MCF 10A (cell line): ENCODE data around the gene KDM4C. TPM values are rescaled to one million over a fixed set of nuclear protein-coding genes. Genes with fewer than 3 reads are reported as not detected.

Experiments used
- BruUV-seq: library from RNA; stranded (reverse); fragments of 400-500 nt; replicated peaks from 2 replicates; lab custom pipeline; 2021; lab: Mats Ljungman, UMichigan
- CTCF ChIA-PET: fragments of 300-600 bp; sonication (Branson Sonifier 250); formaldehyde crosslinking; extraction: SDS; loops from one replicate; lab custom pipeline; 2021; ENCODE audit warnings: antibody characterized with exemption, inconsistent platforms; lab: Yijun Ruan, JAX
- POLR2A ChIA-PET: fragments of 300-600, 350-650 bp; sonication (Branson Sonifier 250); formaldehyde crosslinking; extraction: SDS; loops from one replicate; lab custom pipeline; 2020; ENCODE audit warnings: antibody characterized with exemption, inconsistent platforms; lab: Yijun Ruan, JAX
- DNase-seq: peaks from one replicate; pipeline ENCODE4 v3.0.0-alpha.2; 2018; ENCODE audit not compliant: unreplicated experiment
- H3K27ac Mint-ChIP-seq: one replicate; pipeline ENCODE4 v1.8.0; 2022; ENCODE audit warnings: mild to moderate bottlenecking, low read depth, mixed read lengths; ENCODE audit not compliant: unreplicated experiment
- H3K27me3 Mint-ChIP-seq: one replicate; pipeline ENCODE4 v1.8.0; 2022; ENCODE audit warnings: mixed read lengths; ENCODE audit not compliant: insufficient read depth, unreplicated experiment
- H3K36me3 Mint-ChIP-seq: one replicate; pipeline ENCODE4 v1.8.0; 2022; ENCODE audit warnings: mild to moderate bottlenecking, moderate library complexity, mixed read lengths; ENCODE audit not compliant: insufficient read depth, unreplicated experiment
- H3K4me1 Mint-ChIP-seq: one replicate; pipeline ENCODE4 v1.8.0; 2022; ENCODE audit warnings: mixed read lengths; ENCODE audit not compliant: insufficient read depth, unreplicated experiment
- H3K4me3 Mint-ChIP-seq: one replicate; pipeline ENCODE4 v1.8.0; 2022; ENCODE audit warnings: mild to moderate bottlenecking, moderate library complexity, mixed read lengths; ENCODE audit not compliant: unreplicated experiment
- H3K9me3 Mint-ChIP-seq: one replicate; pipeline ENCODE4 v1.8.0; 2022; ENCODE audit warnings: mixed read lengths; ENCODE audit not compliant: unreplicated experiment
- intact Hi-C: fragments of 100-400 bp; cut with micrococcal nuclease; formaldehyde crosslinking; loops from 2 replicates; pipeline ENCODE4 v1.14.1; 2022
- total RNA-seq: library from RNA; stranded (reverse); gene quantifications from 2 replicates; pipeline ENCODE4 v1.2.3, GENCODE V29; 2022
- TF ChIP-seq, protein P1 (sequence below): fragments of 200-600 bp; IDR thresholded peaks from one replicate; pipeline ENCODE4 v1.8.0; 2022; ENCODE audit warnings: antibody characterized with exemption, mild to moderate bottlenecking; ENCODE audit not compliant: unreplicated experiment

The KDM4C gene
- total RNA-seq, 1 experiment from 2014 or later = 29.5 TPM

DNA sequence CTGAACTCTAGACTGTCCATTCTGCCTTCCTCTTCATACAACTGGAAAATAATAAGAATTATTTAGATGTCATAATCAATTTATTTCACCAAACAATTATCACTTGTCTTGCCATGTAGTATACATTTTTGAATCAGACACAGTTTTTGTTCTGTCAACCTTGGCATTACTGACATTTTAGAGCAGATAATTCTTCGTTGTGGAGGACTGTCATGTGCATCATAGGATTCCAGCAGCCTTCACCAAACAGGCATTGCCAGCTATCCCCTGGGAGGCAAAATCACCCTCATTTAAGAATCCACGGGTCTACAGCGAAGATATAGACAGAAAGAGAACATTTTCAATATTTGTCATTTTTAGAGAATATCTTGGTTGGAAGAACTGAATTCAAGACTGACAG, 293.9 kb downstream of the KDM4C start:
- Mint-ChIP-seq H3K4me1 (peaks cover 6% of the 10 kb centered on the region), H3K27ac (no peak overlapping the region), H3K9me3 (no peaks in the 10 kb centered on the region), H3K4me3 (no peak overlapping the region), H3K27me3 (no peaks in the 10 kb centered on the region), H3K36me3 (peaks cover 18% of the 10 kb centered on the region)
- no TSS peak for BruUV-seq
- ChIA-PET POLR2A (interaction anchor here (0.6 kb wide), 1 partner anchor 107 kb away, joined by 4 read pairs; no protein-coding TSS in a partner anchor), CTCF (interaction anchor here (0.9 to 3.6 kb wide), 11 partner anchors 11 to 493 kb away, joined by 3 to 34 read pairs (median 7); no protein-coding TSS in a partner anchor)
- TF ChIP-seq, protein P1, sequence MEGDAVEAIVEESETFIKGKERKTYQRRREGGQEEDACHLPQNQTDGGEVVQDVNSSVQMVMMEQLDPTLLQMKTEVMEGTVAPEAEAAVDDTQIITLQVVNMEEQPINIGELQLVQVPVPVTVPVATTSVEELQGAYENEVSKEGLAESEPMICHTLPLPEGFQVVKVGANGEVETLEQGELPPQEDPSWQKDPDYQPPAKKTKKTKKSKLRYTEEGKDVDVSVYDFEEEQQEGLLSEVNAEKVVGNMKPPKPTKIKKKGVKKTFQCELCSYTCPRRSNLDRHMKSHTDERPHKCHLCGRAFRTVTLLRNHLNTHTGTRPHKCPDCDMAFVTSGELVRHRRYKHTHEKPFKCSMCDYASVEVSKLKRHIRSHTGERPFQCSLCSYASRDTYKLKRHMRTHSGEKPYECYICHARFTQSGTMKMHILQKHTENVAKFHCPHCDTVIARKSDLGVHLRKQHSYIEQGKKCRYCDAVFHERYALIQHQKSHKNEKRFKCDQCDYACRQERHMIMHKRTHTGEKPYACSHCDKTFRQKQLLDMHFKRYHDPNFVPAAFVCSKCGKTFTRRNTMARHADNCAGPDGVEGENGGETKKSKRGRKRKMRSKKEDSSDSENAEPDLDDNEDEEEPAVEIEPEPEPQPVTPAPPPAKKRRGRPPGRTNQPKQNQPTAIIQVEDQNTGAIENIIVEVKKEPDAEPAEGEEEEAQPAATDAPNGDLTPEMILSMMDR = no peak
- DNase-seq = no peak
- intact Hi-C loops = loop anchor here (1.0 to 5.0 kb wide), 3 partner anchors 143 to 485 kb away; no protein-coding TSS in a partner anchor

GRCh38 chr9:7053903-7054302, 296.1 kb downstream of the KDM4C start:
- ChIA-PET POLR2A (interaction anchor here (1.0 kb wide), 1 partner anchor 15 kb away, joined by 3 read pairs; no protein-coding TSS in a partner anchor), CTCF (interaction anchor here (1.1 to 3.6 kb wide), 11 partner anchors 9 to 349 kb away, joined by 3 to 34 read pairs (median 7); no protein-coding TSS in a partner anchor)
- Mint-ChIP-seq H3K27me3 (no peaks in the 10 kb centered on the region), H3K4me3 (no peak overlapping the region), H3K4me1 (peaks cover 6% of the 10 kb centered on the region), H3K9me3 (no peaks in the 10 kb centered on the region), H3K36me3 (peaks cover 14% of the 10 kb centered on the region), H3K27ac (no peak overlapping the region)
- DNase-seq = no peak
- intact Hi-C loops = loop anchor here (5.0 kb wide), 1 partner anchor 348 kb away; no protein-coding TSS in a partner anchor
- TF ChIP-seq, protein P1 = no peak
- no TSS peak for BruUV-seq

- Mint-ChIP-seq H3K4me1 (peaks cover 6% of the 10 kb centered on the region), H3K4me3 (no peak overlapping the region), H3K27ac (no peak overlapping the region), H3K9me3 (no peaks in the 10 kb centered on the region), H3K36me3 (peaks cover 9% of the 10 kb centered on the region), H3K27me3 (no peaks in the 10 kb centered on the region)
- BruUV-seq = no TSS peak
- ChIA-PET POLR2A (interaction anchor here (0.6 kb wide), 1 partner anchor 1910 kb away, joined by 4 read pairs; no protein-coding TSS in a partner anchor), CTCF (interaction anchor here (0.7 kb wide), 1 partner anchor 102 kb away, joined by 3 read pairs; no protein-coding TSS in a partner anchor)
- no peak for DNase-seq
- TF ChIP-seq, protein P1 = no peak
- intact Hi-C loops = no loop called here
Measured at GRCh38 chr9:7055171-7055903, 297.6 kb downstream of the KDM4C start.

GRCh38 chr9:7056254-7056653, 298.5 kb downstream of the KDM4C start:
- peaks cover 11% of the 10 kb centered on the region for H3K36me3 Mint-ChIP-seq
- no peak overlapping the region for H3K4me3 Mint-ChIP-seq
- BruUV-seq = no TSS peak
- no peak overlapping the region for H3K27ac Mint-ChIP-seq
- intact Hi-C loops = no loop called here
- no peaks in the 10 kb centered on the region for H3K9me3 Mint-ChIP-seq
- H3K4me1 Mint-ChIP-seq = peaks cover 6% of the 10 kb centered on the region
- ChIA-PET POLR2A (interaction anchor here (0.6 to 0.9 kb wide), 3 partner anchors 9 to 1911 kb away, joined by 3 to 4 read pairs (median 3); no protein-coding TSS in a partner anchor), CTCF (interaction anchor here (2.1 kb wide), 1 partner anchor 12 kb away, joined by 8 read pairs; no protein-coding TSS in a partner anchor)
- H3K27me3 Mint-ChIP-seq = no peaks in the 10 kb centered on the region
- TF ChIP-seq, protein P1 = no peak
- no peak for DNase-seq
